Measurements from ENCODE around the gene PRDX3.

PRDX3 gene

DNA sequence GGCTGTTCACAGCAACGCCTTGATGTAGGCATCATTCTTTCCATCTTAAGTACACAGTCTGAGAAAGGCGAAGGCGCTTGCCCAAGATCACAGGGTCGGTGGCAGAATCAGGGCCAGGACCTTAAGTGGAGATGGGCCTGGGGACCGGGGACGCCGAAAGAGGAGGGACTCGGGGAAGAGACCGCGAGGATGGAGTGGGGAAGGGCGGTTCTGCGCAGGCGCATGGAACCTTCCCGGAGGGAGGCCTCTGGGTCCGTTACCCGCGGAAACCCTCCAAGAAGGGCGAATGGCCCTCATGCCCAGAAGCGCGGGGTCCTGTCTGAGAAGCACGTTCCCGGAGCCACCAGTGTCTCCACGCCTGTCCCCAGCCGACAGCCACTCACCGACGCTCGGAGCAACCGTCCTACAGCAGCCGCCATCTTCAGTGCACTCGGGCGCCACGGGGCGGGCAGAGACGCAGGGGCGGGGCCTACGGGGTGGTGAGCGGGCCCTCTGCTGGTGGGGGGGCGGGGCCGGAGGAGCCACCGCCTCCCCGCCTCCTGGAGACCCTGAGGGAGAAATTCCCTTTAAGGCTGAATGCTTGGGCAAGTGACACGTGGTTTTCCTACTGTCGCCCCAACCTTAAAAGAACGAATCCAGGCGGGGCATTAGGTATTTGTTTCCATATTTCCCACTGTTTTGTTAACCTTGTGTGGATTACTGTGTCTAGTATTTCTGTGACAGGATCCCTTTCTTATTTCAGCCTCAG, at the start of gene PRDX3:
TSS of gene PRDX3 (minus strand) at position 441 of the 748 bp plus-strand sequence. CDS start at position 419, 22 bp downstream.
- DNase-seq (ENCODE audit: low read depth), result peak; percentile 89

DNA sequence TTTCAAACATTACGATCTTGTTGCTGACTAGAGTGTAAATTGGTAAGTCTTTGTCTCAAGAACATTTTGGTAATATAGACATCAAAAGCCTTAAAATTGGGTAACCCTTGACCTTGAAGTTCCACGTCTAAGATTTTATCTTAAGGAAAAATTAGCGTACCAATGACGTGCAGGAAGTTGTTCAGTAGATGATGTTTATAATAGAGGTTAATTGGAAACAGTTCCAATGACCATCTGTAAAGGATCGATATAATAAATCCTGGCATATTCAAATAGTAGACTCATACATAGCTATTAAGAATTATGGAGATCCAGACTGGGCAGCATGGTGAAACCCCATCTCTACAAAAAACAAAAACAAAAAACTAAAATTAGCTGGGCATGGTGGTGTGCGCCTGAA, 49.2 kb upstream of the PRDX3 start:
- no peak for DNase-seq (ENCODE audit: low read depth)

DNA sequence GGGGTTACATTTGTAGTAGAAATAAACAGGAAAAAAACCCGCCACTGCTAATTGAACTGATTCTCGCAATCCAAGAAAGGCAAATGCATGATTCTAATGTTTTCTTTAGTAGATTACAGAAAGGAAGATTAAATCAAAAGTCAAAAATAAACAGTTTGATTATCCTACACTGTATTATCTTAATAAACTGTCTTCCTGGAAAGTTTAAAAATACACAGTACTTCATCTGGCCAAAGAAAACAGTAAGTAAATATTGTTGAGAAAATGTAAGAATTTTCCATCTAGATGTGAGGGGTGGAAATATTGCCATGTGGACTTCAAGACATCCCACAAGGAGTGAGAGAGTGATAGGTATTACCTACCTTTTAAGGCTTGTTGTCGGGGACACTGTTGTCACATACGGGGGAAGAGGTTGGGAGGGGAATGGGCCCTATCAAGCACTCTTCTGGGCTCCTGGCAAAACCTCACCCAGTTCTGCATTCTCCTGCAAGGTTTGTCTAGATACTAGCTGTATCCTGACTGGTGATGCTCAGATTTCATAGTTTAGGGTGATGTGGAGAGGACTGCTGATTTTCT, 46.6 kb upstream of the PRDX3 start:
- DNase-seq (ENCODE audit: low read depth), result no peak

GRCh38 chr10:119222966-119223386, 44.4 kb upstream of the PRDX3 start:
- no peak for DNase-seq (ENCODE audit: low read depth)

DNA sequence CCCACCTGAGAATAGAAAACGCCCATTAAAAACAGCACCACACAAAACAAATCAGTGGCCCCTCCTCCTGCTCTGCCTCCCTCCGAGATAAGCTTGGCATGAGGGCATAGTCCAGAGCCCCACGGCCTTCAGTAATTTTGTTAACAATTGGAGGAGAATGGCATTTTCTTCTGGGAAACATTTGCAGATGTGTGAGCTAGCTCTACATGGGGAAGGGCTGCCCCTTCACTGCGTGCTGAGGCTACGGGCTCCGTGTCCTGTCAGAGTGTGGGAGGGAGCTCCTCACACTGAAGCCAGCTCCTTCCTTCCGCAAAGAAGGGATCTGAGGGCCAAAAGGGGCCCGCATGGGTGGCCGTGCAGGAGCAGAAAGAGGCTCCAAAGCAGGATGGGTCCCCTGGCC, 43.9 kb upstream of the PRDX3 start:
- DNase-seq (ENCODE audit: low read depth), result no peak

DNA sequence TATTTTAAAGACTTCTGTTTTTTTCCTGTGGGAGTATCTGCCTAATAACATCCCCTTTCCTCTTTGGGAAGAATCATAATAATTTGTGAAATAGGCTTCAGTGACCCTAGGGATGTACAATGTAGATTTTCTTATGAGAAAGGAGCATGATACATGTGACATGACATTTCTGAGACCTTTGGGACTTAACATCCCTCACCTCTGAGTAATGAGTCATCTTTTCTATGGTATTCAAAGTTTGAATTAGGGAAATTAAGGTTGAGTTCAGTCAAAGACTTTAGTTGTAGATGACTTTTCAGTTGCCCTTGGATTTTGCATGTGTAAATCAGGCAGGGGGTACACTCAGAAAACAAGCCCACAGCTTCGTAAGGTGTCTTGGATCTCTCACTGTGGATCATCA, 43.1 kb upstream of the PRDX3 start:
- no peak for DNase-seq (ENCODE audit: low read depth)

DNA sequence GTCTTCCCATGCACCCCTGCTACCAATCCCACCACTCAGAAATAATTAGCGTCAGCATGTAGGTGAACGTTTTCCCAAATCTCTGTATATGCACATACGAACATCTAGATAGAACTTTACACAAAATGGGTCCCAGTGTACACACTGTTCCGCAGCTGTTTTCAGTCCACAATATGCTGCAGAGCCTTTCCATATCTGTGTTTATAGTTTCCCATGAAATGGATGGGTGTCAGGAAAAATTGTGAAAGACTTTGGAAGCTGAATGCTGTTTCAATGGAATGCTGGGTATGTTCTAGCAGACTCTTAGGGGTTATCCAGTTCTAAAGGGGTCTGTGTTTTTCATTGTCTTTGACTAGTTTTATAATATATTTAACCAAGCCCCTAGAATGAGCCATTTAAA, 42.6 kb upstream of the PRDX3 start:
- DNase-seq (ENCODE audit: low read depth), result no peak

GRCh38 chr10:119219871-119220270, 41.3 kb upstream of the PRDX3 start:
- no peak for DNase-seq (ENCODE audit: low read depth)

DNA sequence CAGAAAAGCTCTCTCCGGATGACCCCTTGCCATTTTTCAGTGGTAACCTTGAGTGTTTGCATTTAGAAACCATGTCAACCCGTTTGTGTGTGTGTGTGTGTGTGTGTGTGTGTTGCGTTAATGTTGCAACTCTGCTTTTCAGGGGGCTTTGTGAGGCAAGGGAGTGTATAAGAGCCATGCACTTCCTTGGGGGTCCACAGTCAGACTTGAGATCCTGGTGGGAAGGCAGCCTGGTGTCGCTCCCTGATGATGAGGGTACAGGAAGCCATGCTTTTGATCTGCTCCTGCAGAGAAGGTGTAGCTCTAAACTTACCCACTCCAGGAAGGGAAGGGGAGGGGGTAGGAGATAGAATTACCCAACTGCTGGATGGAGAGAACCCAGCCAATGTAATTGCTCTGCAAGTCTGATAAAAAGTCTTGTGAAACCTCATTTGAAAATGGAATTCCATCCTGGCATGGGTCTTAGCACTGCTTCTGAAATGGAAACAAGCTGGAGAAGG, 39.4 kb upstream of the PRDX3 start:
- no peak for DNase-seq (ENCODE audit: low read depth)

GRCh38 chr10:119217401-119217800, 38.8 kb upstream of the PRDX3 start:
- DNase-seq (ENCODE audit: low read depth), result no peak

DNA sequence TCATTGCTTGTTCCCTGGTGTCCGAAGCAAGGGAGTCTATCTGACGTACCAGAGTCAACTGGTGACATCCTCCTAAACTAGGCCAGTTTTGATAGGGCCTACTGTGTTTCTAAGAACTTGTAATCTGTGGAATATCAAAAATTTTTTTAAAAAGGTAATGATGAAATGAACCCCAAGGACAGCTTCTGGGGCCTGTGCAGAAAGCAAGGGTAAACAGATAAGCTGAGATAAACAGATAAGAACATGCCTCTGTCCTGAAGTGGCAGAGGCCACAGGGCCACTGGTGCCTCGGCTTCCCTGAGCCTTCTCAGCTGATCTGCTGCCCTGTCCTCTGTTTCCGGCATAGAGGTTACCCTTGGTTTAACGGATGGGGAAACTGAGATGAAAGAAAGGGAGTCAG, 37.5 kb upstream of the PRDX3 start:
- DNase-seq (ENCODE audit: low read depth), result no peak

GRCh38 chr10:119215371-119215770, 36.8 kb upstream of the PRDX3 start:
- DNase-seq (ENCODE audit: low read depth), result no peak

DNA sequence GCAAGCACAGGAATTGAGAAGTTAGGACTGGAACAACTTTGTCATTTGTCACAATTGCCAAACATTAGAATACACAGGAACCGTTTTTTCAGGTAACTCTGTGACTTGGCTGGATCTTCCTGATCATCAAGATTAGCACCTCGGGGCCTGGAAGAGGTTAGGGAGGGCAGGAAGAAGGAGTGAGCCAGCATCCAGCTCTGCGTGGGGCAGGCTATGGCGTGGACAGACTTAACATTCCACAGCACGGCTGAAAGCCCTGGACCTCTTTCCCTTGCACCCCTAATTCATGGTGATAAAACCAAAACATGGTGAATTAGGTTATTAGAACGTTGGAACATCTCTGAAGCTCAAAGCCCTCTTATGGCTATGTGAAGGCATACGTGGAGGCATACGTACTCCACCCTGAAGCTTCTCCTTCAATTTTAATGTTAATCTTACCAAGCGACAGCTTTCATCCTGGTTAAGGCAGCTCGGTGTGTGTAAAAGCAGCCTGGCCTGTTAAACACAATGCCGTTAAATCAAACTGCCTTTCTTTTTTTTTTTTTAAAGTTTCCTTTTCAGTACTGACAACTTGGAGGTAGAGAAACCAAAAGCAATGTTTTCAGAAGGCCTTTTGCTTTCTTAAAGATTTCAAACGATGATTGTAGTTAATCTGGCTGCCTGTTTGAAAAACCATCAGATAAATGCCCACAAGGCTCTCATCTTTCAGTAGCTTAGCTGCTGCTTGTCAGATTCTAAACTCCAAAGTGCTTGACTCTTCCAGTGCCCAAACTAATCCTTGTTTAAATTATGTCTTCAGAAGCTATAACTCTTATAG, 33.2 kb upstream of the PRDX3 start:
- no peak for DNase-seq (ENCODE audit: low read depth)

GRCh38 chr10:119211176-119211575, 32.6 kb upstream of the PRDX3 start:
- no peak for DNase-seq (ENCODE audit: low read depth)

DNA sequence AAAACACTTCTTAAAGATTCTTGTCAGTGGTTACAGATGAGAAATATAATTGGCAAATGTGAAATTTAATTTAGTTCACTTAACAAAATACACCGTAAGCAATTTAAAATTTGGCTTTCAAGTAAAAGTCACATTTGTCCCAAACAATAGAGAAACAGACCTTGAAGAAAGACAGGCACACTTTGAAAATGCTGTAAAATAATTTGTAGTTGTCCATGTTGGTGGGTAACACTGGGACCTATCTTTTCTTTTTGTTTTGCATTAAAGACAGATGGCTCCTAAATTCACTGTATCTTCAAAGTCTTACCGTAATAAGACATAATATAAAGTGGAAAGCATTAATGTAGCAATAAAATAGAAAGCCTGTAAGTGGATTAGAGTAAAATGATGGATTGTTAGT, 32.0 kb upstream of the PRDX3 start:
- DNase-seq (ENCODE audit: low read depth), result no peak

- no peak for DNase-seq (ENCODE audit: low read depth)
These were observed 31.2 kb upstream of the PRDX3 start for GRCh38 chr10:119209736-119210355.

- DNase-seq (ENCODE audit: low read depth), result peak; percentile 22
These were observed 30.6 kb upstream of the PRDX3 start for GRCh38 chr10:119209035-119209735.

GRCh38 chr10:119208553-119208940, 29.9 kb upstream of the PRDX3 start:
- DNase-seq (ENCODE audit: low read depth), result no peak

- DNase-seq (ENCODE audit: low read depth), result no peak
These were observed 29.3 kb upstream of the PRDX3 start for GRCh38 chr10:119207713-119208552.

- peak; percentile 72 for DNase-seq (ENCODE audit: low read depth)
These were observed 28.7 kb upstream of the PRDX3 start, which contains the start of gene GRK5 for GRCh38 chr10:119207366-119207666. GRK5 (plus strand) TSS chr10:119207571; CDS start chr10:119207918, 347 bp downstream.

Data from stimulated activated CD8-positive, alpha-beta memory T cell treated with anti-CD3 and anti-CD28 coated beads, Interleukin-7, amount 100 ng/mL, for 24 hours (primary cell).